GM18502 (cell line): ENCODE measurements around the gene YIF1A.
"Not testable (repeated sequence)": the region's sequence is repeated elsewhere in the genome, so short reads cannot be mapped to it uniquely, and the experiment has no call there.

ENCODE experiments used
- ATAC-seq: cut with Tn5 transposase; IDR thresholded peaks from one replicate; pipeline ENCODE4 v1.9.1; 2021; ENCODE audit warnings: mild to moderate bottlenecking; ENCODE audit not compliant: unreplicated experiment, poor library complexity

YIF1A gene

GRCh38 chr11:66312549-66313320 is 23.8 kb upstream of the YIF1A start:
- peak; percentile 69 for ATAC-seq

GRCh38 chr11:66311965-66312548 is 23.1 kb upstream of the YIF1A start:
- peak; percentile 76 for ATAC-seq

GRCh38 chr11:66311470-66311964 is 22.6 kb upstream of the YIF1A start:
- no peak for ATAC-seq

- ATAC-seq = not testable (repeated sequence)
These were observed 22.0 kb upstream of the YIF1A start for GRCh38 chr11:66310803-66311440.

GRCh38 chr11:66310324-66310723 is 21.4 kb upstream of the YIF1A start:
- no peak for ATAC-seq

- no peak for ATAC-seq
These were observed 20.5 kb upstream of the YIF1A start for GRCh38 chr11:66309475-66309874.

GRCh38 chr11:66302656-66303055 is 13.7 kb upstream of the YIF1A start:
- ATAC-seq = no peak

GRCh38 chr11:66299186-66299585 is 10.2 kb upstream of the YIF1A start:
- no peak for ATAC-seq

- no peak for ATAC-seq
These were observed 8.7 kb upstream of the YIF1A start for GRCh38 chr11:66297610-66298009.

- ATAC-seq = no peak
These were observed 6.0 kb upstream of the YIF1A start for GRCh38 chr11:66294626-66295620.

GRCh38 chr11:66293777-66294625 is 5.1 kb upstream of the YIF1A start:
- ATAC-seq = no peak

GRCh38 chr11:66293352-66293751 is 4.4 kb upstream of the YIF1A start:
- no peak for ATAC-seq

- ATAC-seq = no peak
These were observed 3.8 kb upstream of the YIF1A start for GRCh38 chr11:66292543-66293332.

- ATAC-seq = no peak
These were observed 3.0 kb upstream of the YIF1A start, which contains the start of gene TMEM151A for GRCh38 chr11:66291706-66292542. TSS of gene TMEM151A (plus strand) at chr11:66291894. CDS start at chr11:66292014, 120 bp downstream.

GRCh38 chr11:66291303-66291705 is 2.4 kb upstream of the YIF1A start:
- no peak for ATAC-seq

- no peak for ATAC-seq
These were observed 1.3 kb upstream of the YIF1A start for GRCh38 chr11:66290330-66290621.

GRCh38 chr11:66289548-66290329 is 796 bp upstream of the YIF1A start:
- peak; percentile 36 for ATAC-seq
